Bladder microvascular endothelial cell (primary cell): ENCODE results near the gene CP. TPM values are rescaled to one million over a fixed set of nuclear protein-coding genes. Genes with fewer than 3 reads are reported as not detected.

Experiments used
- total RNA-seq: library from RNA; depleted of rRNA; stranded (reverse); fragments of >200 nt; gene quantifications from 2 replicates; pipeline ENCODE4 v1.2.3, GENCODE V29; 2014

The CP gene
- total RNA-seq, result 0.81 and 2.5 TPM in 2 replicates

GRCh38 chr3:149221783-149222517, at the start of gene CP:
Gene CP (minus strand): TSS chr3:149221829. CDS start chr3:149221792, 37 bp downstream.

DNA sequence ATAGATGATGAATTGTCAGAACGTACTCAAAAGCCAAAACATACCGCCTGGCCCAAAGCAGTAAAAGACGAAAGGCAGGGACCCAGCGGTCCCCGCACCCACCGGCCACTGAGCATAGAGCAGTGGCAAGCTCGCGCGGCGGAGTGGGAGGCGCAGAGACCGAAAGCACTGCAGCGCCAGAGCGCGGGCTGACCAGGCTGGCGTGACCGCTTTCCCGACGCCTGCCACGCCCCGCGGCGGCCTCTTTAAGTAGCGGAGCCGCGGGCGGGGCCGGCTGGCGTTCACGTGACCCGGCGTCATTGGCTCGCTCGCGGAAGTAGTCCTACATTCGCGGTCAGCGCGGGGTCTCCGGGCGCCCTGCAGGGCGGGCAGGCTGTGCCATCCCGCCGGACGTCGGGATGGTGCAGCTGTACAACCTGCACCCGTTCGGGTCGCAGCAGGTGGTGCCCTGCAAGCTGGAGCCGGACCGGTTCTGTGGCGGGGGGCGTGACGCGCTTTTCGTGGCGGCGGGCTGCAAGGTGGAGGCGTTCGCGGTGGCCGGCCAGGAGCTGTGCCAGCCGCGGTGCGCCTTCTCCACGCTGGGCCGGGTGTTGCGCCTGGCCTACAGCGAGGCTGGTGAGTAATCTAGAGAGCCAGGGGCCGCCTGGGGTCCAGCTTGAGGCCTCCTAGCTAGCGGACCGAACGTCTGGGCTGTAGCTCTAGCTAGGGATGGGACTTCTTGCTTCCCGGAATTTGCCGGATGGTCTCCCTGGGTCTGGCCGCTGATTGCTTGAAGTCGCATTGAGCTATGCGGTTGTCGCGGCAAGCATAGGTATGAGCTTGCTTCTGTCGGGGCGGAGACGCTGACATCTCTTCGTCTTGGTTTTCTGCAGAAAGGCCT, 92.1 kb downstream of the CP start, which contains the start of gene HPS3:
Gene HPS3, plus strand, starts transcription at position 313 of the 880 bp plus-strand sequence. Its CDS starts 86 bp downstream, at position 399.

Other genes with a start within 250 kb of the CP start
- 29.3 and 44.7 TPM in 2 replicates for gene GYG1, start 230.3 kb downstream of the CP start, total RNA-seq
- 18.1 and 33.5 TPM in 2 replicates for gene HLTF, start 135.3 kb downstream of the CP start, total RNA-seq
- 14.9 and 18.4 TPM in 2 replicates for gene HPS3, start 92.2 kb downstream of the CP start, total RNA-seq
- gene TM4SF18, start 111.8 kb upstream of the CP start, total RNA-seq, result 248 and 498 TPM in 2 replicates
- 1,004 and 1,541 TPM in 2 replicates for gene TM4SF1, start 155.8 kb upstream of the CP start, total RNA-seq